Activated effector memory CD4-positive, alpha-beta T cell treated with anti-CD3 and anti-CD28 coated beads, Interleukin-2, amount 50 U/mL, for 16 hours (primary cell): ENCODE results near the gene TRIM46.
"Not testable (repeated sequence)": the region's sequence is repeated elsewhere in the genome, so short reads cannot be mapped to it uniquely, and the experiment has no call there.

Experiments
- DNase-seq: peaks from one replicate; pipeline ENCODE4 v3.0.0-alpha.2; 2020

TRIM46 gene

DNA sequence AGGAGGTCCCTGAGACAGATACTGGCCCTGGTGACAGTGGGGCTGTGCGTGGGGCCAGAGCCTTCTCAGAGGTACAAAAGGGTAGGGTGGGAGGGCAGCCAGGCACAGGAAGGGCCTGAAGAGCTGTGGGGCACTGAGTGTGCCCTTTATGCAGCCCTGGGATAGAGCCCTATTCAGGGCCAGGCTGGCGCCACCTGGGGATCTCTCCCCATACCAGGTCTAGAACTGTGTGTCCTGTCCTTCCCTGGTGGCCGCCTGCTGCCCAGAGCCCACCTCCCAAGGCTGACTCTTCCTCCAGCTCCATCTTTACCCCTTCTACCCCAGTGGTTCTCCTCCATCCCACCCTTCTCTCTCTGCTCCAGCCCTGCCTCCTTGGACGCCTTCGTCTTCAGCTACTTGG, 59.9 kb downstream of the TRIM46 start:
- not testable (repeated sequence) for DNase-seq
